ENCODE measurements around the gene PPP6R3.

Gene PPP6R3

DNA sequence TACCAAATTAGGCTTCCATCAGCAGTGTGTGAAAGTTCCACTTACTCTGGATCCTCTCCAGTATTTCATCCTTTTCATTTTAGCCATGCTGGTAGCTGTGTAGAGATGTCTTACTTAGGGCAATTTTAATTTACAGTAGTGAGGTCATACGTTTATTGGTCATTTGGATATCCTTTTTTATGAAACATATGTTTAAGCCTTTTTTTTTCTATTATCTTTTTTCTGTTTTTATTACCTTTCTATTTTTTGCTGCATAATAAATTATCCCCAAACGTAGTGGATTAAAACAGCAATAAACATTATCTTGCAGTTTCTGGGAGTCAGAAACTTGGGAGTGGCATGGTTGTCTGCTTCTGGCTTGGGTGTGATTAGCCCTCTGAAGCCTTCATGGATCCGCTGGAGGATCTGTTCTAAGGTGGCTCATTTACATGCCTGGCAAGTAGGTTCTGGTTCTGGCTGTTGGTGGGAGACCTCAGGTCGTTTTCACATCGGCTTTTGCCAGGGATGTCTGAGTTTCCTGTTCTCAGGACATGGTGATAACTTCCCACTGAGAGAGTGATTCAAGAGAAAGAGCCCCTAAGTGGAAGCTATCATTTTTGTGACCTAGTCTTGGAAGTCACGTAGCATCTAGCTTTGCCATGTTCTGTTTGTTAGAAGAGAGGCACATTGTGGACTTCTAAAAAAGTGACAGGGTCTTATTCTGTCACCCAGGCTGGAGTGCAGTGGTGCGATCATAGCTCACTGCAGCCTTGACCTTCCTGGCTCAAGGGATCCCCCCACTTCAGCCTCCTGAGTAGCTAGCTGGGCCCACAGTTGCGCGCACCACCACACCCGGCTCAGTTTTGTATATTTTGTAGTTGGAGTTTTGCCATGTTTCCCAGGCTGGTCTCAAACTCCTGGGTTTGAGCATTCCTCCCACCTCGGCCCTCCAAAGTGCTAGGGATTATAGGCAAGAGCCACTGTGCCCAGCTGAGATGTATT is 38.6 kb downstream of the PPP6R3 start:
- DNase-seq = no peak

DNA sequence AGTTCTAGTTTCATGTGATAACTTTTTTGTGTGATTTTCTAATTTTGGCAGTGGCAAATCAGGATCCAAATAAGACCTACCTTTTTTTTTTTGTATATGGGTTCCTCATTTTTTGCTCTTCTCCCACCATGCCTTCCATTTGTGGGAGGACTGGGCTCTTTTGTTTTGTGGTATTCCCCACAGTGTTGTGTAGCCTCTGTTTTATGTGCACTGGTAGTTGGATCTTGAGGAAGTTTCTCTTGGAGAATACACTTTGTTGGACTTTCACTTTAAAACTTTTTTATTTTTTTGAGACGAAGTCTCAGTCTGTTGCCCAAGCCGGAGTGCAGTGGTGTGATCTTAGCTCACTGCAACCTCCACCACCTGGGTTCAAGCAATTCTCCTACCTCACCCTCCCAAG is 39.7 kb downstream of the PPP6R3 start:
- no peak for DNase-seq

DNA sequence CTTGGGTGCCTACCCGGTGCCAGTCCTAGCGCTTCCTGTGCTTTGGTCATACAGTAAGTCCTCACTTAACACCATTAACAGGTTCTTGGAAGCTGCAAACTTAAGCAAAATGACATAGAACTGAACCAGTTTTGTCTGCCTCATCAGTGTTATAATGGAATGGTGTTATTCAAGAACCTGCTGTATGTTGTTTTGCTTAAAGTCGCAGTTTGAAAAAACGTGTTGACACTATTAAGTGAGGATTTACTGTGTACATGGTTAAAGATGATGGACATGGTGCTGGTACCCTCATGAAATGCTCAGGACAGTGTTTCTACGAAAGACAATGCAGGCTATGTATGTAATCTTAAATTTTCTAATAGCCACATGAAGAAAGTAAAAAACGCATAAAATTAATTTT is 41.3 kb downstream of the PPP6R3 start:
- no peak for DNase-seq

DNA sequence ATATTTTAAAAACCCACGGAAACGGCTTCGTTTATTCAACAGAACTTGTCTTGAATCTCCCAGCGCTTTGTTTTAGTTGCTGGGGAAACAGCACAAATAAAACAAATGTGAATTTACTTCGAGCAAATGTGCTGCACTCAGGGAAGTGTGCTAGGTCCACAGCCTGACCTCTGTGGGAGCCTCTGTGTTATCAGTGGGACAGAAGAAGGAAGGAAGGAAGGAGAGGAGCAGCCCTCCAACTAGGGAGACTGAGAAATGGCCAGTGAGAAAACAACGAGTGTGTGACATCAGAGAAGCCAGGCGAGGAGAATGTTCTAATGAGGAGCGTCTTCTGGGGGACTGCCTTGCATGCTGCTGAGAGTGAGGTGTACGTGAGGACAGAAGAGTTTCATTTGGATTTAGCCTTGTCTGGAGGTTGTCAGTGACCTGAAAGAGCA is 42.7 kb downstream of the PPP6R3 start:
- DNase-seq = peak; percentile 27

DNA sequence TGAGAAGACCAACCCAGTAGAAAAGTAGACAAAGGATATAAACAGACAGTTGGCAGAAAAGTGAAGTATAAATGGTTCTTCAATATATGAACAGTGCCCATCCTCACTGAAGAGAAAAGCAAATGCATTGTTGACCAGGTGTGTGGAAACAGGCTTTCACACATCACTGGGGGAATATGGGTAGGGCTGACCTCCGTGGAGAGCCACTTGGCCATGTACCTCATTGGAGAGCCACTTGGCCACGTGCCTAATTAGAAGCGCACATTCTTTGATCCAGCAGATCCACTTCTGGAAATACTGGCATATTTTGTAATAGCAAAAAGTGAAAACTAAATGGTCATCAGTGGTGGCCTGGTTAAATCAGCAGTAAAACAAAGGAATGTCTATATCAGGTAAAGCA is 43.2 kb downstream of the PPP6R3 start:
- DNase-seq = no peak

DNA sequence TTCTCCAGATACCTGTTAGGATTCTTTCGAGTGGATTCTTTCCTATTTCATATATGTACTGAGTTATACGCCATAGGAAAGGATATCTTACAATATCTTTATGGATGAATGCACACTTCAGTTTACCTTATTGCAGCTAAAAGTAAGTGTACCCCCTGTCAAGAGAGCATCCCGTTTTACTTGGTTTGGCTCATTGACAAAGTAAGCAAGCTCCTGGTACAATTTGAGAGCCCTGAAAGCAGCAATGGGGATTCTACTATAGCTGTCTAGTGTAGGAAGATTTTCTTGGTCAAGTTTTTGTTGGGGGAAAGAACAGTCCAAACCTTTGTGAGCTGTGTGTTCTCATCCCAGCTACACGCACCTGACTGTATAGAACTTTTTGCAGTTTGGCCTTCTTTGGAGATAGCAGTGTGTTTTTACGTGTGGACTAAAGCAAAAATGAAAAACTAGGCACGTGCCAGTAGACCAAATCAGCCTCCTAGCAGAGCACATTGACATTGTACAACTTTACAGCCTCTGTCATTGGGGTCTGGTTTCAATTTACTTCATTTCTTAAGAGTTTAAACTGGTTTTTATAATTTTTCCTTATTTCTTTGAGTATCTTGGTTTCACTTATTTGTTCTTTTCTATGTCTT is 44.0 kb downstream of the PPP6R3 start:
- no peak for DNase-seq

DNA sequence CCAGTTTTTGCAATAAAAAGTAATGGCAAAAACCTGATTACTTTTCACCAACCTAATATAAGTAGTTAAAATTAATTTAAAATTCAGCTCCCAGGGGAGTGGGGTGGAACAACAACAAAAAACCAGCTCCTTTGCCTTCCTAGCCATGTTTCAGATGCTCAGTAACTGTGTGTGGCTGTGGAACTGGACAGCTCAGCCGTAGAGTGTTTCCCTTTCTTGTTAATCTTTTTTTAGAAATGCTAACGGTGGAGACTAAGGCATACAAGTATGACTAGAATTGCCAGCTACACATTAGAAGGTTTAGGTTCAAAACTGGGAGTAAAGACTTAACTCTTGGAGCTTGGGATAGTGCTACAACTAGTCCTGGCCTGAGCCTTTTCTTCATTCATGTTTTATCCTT is 45.0 kb downstream of the PPP6R3 start:
- no peak for DNase-seq

DNA sequence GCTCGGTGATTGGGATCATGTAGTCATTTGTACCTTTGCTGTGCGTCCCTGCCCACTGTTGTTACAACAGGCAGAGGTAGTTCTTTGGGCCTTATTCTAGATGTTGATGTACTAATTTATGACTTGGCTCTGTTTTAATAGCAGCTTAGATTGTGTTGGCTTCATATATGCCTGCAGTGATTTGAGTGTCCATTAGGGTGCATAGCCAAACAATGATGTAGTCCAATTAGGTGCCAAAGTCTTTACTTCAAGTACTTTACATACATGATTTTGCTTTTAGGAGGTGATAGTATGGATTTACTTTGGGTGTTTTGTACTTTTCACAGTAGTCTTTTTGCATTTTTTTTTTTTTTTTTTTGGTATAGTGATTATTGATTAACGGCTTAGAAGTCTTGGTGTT is 46.4 kb downstream of the PPP6R3 start:
- no peak for DNase-seq

DNA sequence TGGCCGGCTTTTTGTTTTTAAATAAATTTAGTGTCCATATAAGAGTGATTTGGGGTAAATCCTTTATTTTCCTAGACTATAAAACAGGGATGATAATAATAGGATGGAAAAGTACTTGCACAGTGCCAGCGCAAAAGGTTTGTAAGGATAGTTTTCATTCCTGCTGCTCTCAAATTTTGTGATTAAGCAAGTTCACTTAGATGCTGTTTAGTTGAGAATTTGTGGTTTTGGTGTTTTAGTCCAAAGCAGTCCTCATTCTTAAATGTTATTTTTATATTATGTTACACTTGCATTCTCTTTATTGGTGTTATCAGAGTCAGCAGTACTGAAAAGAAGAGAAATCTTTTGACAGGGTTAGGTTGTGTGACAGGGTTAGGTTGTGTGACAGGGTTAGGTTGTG is 47.9 kb downstream of the PPP6R3 start:
- DNase-seq = no peak

DNA sequence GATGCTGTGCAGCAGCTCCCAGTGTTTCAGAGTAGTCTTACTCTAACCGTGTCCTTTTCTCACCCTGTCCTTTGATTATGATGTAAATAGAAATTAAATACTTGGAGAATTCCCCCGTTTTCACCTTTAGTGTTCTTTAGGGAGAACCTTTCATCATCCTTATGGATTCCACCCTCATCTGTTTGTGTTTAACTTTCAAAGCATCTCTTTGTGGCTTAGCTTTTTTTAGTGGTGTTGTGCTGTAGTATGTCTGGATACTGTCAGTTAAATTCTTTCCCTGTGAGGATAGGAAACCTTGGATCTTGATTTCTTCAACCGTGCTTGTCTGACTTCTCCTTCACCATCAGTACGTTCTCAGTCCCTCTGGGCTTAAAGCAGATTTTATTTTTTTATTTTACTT is 48.5 kb downstream of the PPP6R3 start:
- no peak for DNase-seq

DNA sequence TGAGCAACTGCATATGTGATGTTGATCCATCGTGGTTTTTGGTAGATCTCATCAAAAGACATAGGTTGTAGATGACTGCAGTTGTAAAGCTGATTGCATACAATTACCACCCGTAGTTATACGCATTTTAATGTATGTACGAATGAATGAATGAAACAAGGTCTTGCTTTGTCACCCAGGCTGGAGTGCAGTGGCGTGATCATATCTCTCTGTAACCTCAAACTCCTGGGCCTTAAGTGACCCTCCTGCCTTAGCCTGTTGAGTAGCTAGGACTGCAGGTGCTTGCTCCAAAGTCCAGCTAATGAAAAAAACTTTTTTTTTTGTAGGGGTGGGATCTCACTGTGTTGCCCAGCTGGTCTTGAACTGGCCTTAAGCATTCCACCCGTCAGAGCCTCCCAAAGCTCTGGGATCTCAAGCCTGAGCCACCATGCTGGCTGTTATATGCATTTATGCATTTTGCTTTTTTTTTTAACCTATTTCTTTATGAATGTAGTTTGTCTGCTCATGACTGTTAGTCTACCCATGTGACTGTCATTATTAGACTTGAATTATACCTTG is 53.5 kb downstream of the PPP6R3 start:
- DNase-seq = no peak

DNA sequence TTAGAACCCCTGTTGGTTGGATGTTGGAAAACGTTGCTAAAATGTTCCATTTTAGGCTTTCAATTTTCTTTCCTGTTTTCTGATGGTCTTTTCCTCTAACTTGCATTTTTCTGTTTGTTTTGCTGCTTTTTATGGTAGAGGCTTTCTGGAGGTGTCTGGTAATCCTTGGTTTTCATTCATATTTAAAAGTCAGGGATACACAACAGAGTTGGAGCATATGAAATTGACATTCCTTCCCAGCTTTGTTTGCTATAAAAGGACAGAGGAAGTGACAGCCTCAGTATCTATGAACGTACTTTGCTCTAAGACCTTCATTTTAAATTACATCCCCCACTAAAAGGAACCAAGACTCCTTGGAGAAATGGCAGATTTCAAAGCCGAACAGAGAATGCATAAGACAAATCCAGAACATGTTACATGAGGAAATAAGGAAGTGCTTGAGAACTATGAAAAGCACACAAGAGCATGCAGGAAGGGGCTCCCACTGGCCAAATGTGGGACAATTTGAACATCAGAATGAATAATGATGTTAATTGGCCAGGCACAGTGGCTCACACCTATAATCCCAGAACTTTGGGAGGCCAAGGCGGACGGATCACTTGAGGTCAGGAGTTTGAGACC is 56.7 kb downstream of the PPP6R3 start:
- no peak for DNase-seq

DNA sequence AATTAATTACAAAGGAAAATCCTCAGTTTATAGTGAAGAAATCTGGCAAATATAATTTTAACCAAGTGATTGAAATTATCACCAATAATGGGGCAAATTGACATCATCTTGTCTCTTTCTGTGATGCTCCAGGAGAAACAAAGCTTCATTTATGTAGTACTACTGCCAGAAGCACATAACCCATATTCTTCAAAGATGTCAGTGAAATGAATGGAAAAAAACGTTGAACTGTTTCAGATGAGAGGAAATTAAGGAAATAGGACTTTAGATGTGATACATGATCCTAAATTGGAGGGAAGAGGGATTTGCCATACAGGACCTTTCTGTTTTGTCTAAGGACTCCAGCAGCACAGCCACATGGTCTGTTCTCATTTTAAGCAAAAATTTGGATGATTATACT is 57.6 kb downstream of the PPP6R3 start:
- no peak for DNase-seq

DNA sequence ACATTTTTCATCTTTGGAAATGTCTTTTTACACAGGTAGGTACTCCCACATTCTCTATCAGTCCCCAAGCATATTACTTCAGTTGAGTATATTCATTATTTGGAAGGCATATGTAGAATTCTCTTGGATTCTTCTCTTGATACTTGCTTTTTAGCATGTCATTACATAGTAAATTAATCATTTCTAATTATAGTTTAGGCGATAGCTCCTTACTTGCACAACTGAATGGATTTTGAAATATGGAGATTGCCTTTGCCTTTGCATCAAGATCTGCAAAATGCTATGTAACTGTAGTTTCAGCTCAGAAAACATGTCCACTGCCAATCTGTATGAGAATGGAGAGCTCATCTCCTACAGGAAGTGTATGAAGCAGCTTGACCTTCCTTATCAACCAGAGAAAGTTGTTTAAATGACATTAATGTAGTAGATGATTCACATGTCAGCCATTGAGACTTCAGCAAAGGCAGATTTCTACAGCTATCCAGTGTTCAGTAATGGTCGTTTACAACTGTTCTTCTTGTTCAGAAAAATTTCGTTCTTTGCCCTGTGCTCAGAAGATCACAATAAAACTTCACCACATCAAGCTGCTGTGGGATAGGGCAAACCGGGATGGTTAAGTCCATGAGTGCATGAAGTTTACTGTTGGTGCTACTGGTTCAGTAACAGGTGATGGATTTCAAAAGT is 61.6 kb downstream of the PPP6R3 start:
- DNase-seq = no peak

DNA sequence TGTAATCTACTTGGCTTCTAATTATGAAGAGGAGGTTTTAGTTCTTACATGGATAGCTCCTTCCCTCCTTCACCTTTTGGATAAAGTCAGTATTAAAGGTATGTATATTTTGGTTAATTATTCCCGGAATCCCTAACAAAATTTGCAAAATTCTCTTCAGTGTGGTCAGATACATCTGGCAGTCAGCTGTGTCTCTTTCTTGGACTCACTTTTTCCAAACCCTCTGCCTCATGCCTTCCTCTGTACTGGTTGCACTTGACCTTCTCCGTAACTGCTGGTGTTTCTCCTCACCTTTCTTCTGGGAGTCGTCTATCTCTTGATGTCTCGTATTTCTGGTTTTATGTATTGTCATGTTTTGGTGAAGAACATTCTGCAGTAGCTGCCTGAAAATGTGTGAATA is 62.5 kb downstream of the PPP6R3 start:
- DNase-seq = no peak

DNA sequence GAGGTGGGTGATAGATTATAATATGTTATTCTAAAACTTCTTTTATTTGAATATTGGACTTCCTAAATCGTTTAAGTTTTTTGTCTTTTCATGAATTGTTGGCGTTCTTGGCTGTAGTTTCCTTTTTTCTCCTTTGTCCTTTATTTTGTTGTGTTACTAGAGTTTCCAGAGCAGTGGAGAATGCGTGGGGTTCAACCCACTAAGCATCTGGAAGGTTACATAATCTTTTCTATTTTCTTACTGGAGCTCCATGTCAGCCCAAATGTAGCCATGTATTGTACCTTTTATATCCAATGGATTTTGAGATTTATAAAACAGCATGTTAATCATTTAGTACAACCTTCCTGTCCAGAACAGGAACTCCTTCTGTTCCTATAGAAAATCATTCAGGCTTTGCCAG is 63.2 kb downstream of the PPP6R3 start:
- DNase-seq = no peak

DNA sequence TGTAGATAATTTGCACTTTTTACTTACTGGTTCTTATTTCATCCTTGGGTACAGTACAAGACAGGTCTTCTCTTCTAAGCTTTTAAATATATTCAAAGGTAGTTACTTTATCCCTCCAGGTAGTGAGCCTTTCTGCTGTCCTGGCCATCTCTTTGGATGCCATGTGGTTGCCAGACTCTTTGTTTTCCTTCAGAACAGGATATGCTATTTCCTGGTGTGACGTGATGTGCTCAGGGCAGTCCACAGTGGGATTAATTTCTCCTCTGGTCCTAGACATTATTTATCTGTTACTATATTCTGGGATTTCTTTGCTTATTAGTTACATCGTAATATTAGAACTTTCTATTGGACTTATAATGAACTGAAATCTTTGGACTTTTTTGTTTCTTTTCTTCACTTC is 63.7 kb downstream of the PPP6R3 start:
- no peak for DNase-seq

DNA sequence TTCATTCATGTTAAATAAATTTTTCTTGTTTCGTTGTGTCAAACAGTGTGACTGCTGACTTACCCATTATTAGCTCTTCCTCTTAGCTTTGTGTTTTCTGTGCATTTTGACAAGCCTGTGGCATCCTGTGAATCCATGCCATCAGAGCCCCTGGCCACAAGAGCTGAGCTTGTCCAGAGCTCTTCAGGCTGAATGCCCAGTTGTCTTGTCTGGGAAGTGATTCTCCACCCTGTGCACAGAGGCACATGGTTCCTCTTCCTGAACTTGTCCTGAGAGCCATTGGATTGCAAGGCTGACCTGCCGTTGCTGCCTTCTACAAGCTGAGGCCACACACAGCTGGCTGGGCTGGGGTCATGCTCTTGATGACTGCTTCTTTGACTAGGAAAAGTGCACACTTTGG is 64.1 kb downstream of the PPP6R3 start:
- DNase-seq = no peak

DNA sequence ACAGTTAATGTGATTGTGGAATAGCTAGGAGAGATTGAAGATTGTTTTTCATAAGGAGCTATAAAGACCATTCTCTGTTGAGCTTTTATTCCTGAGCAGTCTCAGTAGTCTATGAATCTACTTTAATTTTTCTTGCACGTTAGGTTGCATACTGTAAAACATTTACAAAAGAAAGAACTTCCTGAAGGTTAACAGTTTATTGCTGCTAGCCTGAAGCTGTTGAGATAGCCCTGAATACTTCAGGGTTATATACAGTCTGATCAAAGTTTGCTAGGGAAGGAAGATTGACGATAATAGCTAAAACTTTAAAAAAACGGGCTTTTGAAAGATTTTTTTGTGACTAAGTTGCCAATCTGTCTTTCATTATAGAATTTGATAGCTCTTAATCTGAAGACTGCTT is 64.8 kb downstream of the PPP6R3 start:
- no peak for DNase-seq

DNA sequence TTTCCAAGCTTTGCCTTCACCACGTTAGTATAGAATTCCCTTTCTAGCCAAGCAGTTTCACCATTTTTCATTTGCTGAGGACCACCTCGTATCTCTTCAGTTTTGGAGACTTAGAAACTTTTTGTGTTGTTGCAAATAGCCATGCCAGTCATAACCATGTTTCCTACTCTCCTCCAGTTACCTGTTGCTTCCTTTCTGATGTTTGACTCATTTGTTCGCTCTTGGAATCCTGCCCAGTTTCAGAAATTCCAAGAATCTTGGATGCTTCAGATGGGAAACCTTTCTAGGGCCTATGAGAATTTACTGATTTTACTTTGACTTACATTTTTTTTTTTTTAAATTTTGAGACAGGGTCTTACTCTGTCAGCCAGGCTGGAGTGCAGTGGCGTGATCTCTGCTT is 65.4 kb downstream of the PPP6R3 start:
- DNase-seq = no peak

DNA sequence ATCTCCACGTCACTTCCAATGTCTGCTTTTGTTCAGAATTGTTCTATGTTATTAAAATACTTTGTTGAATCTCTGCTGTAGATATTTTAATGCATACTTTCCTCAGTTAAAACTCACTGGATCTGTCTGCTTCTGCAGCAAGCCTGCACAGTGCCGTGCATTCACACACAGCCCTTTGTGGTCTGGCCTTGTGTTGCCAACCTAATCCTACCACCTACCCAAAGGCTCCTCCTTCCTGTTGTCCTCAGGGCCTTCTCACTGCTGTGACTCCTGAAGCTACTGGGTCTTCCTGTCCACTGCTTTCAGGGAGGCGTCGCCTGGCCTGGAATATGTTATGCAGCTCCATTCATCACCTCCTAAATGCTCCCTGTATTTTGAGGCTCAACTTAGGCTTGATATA is 67.0 kb downstream of the PPP6R3 start:
- no peak for DNase-seq

DNA sequence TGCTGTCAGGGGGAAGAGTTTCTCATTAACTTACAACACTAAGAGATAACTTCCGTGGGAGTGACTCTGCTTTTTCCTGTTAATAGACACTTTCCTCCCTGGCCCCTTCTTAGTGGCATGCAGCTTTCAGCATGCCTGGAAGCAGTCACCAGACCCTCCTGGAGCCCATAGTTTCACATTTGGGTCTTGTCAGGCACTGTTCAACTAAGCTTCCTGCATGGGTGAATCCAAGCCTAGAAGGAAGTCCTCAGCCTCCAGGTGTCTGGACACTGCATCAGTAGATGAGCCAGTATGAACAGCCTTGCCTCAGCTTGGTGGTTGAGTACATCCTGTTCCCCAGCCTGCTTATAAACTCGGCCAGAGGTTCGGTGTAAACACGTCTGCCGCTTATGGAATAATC is 68.1 kb downstream of the PPP6R3 start:
- DNase-seq = no peak

DNA sequence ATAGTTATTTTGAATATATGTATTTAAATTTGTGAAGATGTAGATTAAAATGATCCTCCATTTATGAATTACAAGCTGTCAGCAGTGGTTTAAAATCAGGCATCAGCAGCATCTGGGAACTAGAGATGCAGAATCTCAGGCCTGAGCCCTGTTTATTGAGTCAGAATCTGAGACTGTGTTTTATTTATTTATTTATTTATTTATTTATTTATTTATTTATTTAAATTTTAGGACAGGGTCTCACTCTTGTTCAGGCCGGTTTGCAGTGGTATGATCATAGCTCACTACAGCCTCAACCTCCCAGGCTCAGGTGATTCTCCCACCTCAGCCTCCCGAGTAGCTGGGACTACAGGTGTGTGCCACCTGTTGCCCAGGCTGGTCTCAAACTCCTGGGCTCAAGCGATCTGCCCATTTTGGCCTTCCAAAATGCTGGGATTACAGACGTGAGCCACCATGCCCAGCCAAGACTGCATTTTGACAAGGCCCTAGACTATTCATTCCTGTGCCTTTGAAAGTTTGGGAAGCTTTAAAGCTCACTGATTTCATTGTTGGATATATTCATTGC is 70.7 kb downstream of the PPP6R3 start:
- DNase-seq = no peak

Measured in right hindlimb (tissue), 1 donor.